GM06990 (cell line): ENCODE data around the gene TRIM44.

Experiments
- DNase-seq: peaks from one replicate; pipeline ENCODE4 v3.0.0-alpha.2; 2011; ENCODE audit not compliant: insufficient read length; ENCODE audit errors: extremely low read depth
- H3K27me3 ChIP-seq: replicated peaks from 2 replicates; pipeline ENCODE4 v1.6.0; 2011; ENCODE audit warnings: low read length; ENCODE audit not compliant: control insufficient read depth, insufficient read depth
- H3K36me3 ChIP-seq: 2 replicates; pipeline ENCODE4 v1.5.1; 2011; ENCODE audit warnings: low read length; ENCODE audit not compliant: control insufficient read depth, insufficient read depth
- H3K4me3 ChIP-seq: replicated peaks from 2 replicates; pipeline ENCODE4 v1.5.1; 2011; ENCODE audit warnings: low read depth, mild to moderate bottlenecking, control low read depth, low read length
- TF ChIP-seq, protein P1 (sequence below): IDR thresholded peaks from 2 replicates; pipeline ENCODE4 v1.5.1; 2011; ENCODE audit warnings: low read length, control low read depth, mild to moderate bottlenecking, inconsistent platforms; ENCODE audit not compliant: insufficient read depth, poor library complexity, severe bottlenecking

The TRIM44 gene

DNA sequence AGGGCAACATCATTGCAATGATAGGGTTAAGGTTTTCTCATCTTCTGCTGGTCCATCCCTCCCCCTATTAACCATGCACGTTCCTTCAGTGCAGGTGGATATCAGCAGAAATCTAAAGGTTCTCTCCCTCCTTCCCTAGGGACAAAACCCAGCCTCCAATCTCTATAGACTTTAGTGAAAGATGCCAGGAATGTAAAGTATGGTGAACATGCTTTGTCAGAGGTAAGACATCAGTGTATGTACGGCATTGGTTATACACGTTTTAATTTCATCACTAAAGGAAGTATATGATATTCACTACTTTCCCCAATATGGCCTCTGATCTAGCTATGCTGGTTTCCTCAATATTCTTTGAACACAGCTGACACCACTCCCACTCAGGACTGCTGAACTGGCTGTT is 200.1 kb downstream of the TRIM44 start:
- Histone ChIP-seq H3K27me3 (no peaks in the 10 kb centered on the region), H3K4me3 (no peak overlapping the region), H3K36me3 (no peaks in the 10 kb centered on the region)
- no peak for DNase-seq
- TF ChIP-seq, protein P1, sequence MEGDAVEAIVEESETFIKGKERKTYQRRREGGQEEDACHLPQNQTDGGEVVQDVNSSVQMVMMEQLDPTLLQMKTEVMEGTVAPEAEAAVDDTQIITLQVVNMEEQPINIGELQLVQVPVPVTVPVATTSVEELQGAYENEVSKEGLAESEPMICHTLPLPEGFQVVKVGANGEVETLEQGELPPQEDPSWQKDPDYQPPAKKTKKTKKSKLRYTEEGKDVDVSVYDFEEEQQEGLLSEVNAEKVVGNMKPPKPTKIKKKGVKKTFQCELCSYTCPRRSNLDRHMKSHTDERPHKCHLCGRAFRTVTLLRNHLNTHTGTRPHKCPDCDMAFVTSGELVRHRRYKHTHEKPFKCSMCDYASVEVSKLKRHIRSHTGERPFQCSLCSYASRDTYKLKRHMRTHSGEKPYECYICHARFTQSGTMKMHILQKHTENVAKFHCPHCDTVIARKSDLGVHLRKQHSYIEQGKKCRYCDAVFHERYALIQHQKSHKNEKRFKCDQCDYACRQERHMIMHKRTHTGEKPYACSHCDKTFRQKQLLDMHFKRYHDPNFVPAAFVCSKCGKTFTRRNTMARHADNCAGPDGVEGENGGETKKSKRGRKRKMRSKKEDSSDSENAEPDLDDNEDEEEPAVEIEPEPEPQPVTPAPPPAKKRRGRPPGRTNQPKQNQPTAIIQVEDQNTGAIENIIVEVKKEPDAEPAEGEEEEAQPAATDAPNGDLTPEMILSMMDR = no peak

- H3K36me3 ChIP-seq = no peaks in the 10 kb centered on the region
- no peak overlapping the region for H3K4me3 ChIP-seq
- no peak for DNase-seq
- H3K27me3 ChIP-seq = no peaks in the 10 kb centered on the region
- TF ChIP-seq, protein P1 = no peak
Observed at GRCh38 chr11:35864131-35864530, 201.6 kb downstream of the TRIM44 start.

DNA sequence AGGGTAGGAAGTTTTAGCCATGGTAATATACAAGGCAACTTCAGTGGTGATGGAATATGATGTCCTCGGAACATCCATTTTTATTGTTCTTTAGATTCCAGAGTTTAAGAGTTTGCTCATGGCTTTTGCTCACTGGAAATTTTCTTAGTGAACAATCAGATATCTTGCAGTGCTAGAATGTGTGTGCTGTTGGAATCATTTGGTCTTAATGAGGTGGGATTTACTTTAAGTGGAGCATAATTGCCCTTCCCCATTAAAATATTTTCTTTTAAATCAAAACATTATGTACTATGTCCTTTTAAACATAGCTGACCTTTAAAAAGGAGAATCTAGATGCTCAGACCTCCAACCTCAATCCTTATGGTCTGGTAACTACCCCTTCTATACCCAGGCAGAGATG is 204.0 kb downstream of the TRIM44 start:
- TF ChIP-seq, protein P1 = no peak
- DNase-seq = no peak
- Histone ChIP-seq H3K4me3 (no peak overlapping the region), H3K27me3 (no peaks in the 10 kb centered on the region), H3K36me3 (no peaks in the 10 kb centered on the region)
